NCI-H748 (cell line): ENCODE data around the gene MAP2K4.

Experiments used
- DNase-seq: peaks from one replicate; lab custom pipeline; 2025; ENCODE audit not compliant: unreplicated experiment; lab: John Stamatoyannopoulos, UW

MAP2K4 gene

GRCh38 chr17:12085076-12085949 is 64.6 kb downstream of the MAP2K4 start:
- DNase-seq, result no peak

- DNase-seq, result no peak
These were observed 67.4 kb downstream of the MAP2K4 start for GRCh38 chr17:12088035-12088434.

- DNase-seq, result peak; percentile 56
These were observed 69.2 kb downstream of the MAP2K4 start for GRCh38 chr17:12089809-12090384.

GRCh38 chr17:12094336-12094735 is 73.7 kb downstream of the MAP2K4 start:
- DNase-seq, result no peak

- no peak for DNase-seq
These were observed 74.8 kb downstream of the MAP2K4 start for GRCh38 chr17:12095522-12095921.

GRCh38 chr17:12097326-12097725 is 76.6 kb downstream of the MAP2K4 start:
- DNase-seq, result no peak

- DNase-seq, result no peak
These were observed 77.9 kb downstream of the MAP2K4 start for GRCh38 chr17:12098568-12098967.

- no peak for DNase-seq
These were observed 78.7 kb downstream of the MAP2K4 start for GRCh38 chr17:12099412-12099811.

- DNase-seq, result no peak
These were observed 84.2 kb downstream of the MAP2K4 start for GRCh38 chr17:12104831-12105230.

- no peak for DNase-seq
These were observed 87.2 kb downstream of the MAP2K4 start for GRCh38 chr17:12107905-12108304.

GRCh38 chr17:12110906-12111305 is 90.2 kb downstream of the MAP2K4 start:
- DNase-seq, result no peak

- DNase-seq, result no peak
These were observed 92.5 kb downstream of the MAP2K4 start for GRCh38 chr17:12113156-12113555.

- DNase-seq, result no peak
These were observed 94.2 kb downstream of the MAP2K4 start for GRCh38 chr17:12114686-12115418.

GRCh38 chr17:12116143-12116542 is 95.5 kb downstream of the MAP2K4 start:
- DNase-seq, result no peak

- no peak for DNase-seq
These were observed 97.9 kb downstream of the MAP2K4 start for GRCh38 chr17:12118617-12119016.

GRCh38 chr17:12122075-12122474 is 101.4 kb downstream of the MAP2K4 start:
- DNase-seq, result no peak

- no peak for DNase-seq
These were observed 106.5 kb downstream of the MAP2K4 start for GRCh38 chr17:12127177-12127576.

- DNase-seq, result no peak
These were observed 107.0 kb downstream of the MAP2K4 start for GRCh38 chr17:12127667-12128066.

GRCh38 chr17:12128946-12129345 is 108.3 kb downstream of the MAP2K4 start:
- DNase-seq, result no peak

GRCh38 chr17:12133183-12133582 is 112.5 kb downstream of the MAP2K4 start:
- no peak for DNase-seq

GRCh38 chr17:12134101-12134500 is 113.4 kb downstream of the MAP2K4 start:
- DNase-seq, result no peak

- DNase-seq, result no peak
These were observed 113.9 kb downstream of the MAP2K4 start for GRCh38 chr17:12134587-12134986.
